Measurements from ENCODE around the gene DBN1.
A peak's percentile ranks its signal among the peaks of the same experiment; 100 is the strongest.

Gene DBN1

GRCh38 chr5:177470759-177471536 is 2.5 kb downstream of the DBN1 start:
- peaks cover 11 to 69% (median 63%) of the 10 kb centered on the region in 11 experiments; a peak in 21 of 22 replicates for H4K20me1 ChIP-seq
- H3K27me3 ChIP-seq = no peaks in the 10 kb centered on the region

GRCh38 chr5:177469750-177470525 is 3.5 kb downstream of the DBN1 start:
- peaks cover 27 to 74% (median 69%) of the 10 kb centered on the region in 11 experiments for H3K36me3 ChIP-seq
- peak overlapping the region in 9 of 11 experiments; percentile 28 to 99 (median 97); a peak in 17 of 22 replicates for H3K27ac ChIP-seq
- H4K20me1 ChIP-seq = peaks cover 11 to 77% (median 65%) of the 10 kb centered on the region in 11 experiments; a peak in 21 of 22 replicates
- H3K4me3 ChIP-seq = peak overlapping the region in 5 of 10 experiments; percentile 20 to 91 (median 78); a peak in 4 of 20 replicates
- peaks cover 5 to 28% (median 21%) of the 10 kb centered on the region in 11 experiments; a peak in 18 of 22 replicates for H3K9me3 ChIP-seq (replicated peaks in 1 of 11)
- peaks cover 44 to 50% (median 47%) of the 10 kb centered on the region in 10 experiments for H3K4me1 ChIP-seq
- H3K9ac ChIP-seq = peak overlapping the region in 9 of 11 experiments; percentile 2 to 100 (median 97); a peak in 16 of 22 replicates
- no peak for TF ChIP-seq Cebpa-rat (IDR thresholded peaks at IDR 0.05)
- H3K27me3 ChIP-seq = no peaks in the 10 kb centered on the region
- peak overlapping the region; percentile 94 to 100 (median 99) for H3K4me2 ChIP-seq

More at GRCh38 chr5:177470759-177471536, 2.5 kb downstream of the DBN1 start:
- H3K4me1 ChIP-seq = peaks cover 53 to 60% (median 57%) of the 10 kb centered on the region in 10 experiments
- H3K9me3 ChIP-seq (replicated peaks in 1 of 11) = peaks cover 0 to 18% (median 11%) of the 10 kb centered on the region in 11 experiments; a peak in 16 of 22 replicates
- TF ChIP-seq Cebpa-rat (IDR thresholded peaks at IDR 0.05) = no peak
- H3K9ac ChIP-seq = peak overlapping the region in 9 of 11 experiments; percentile 84 to 100 (median 97); a peak in 16 of 22 replicates
- peak overlapping the region in 8 of 10 experiments; percentile 75 to 92 (median 78); a peak in 15 of 20 replicates for H3K4me3 ChIP-seq
- H3K36me3 ChIP-seq = peaks cover 17 to 64% (median 59%) of the 10 kb centered on the region in 11 experiments
- H3K27ac ChIP-seq = peak overlapping the region in 8 of 11 experiments; percentile 63 to 99 (median 98); a peak in 16 of 22 replicates
- H3K4me2 ChIP-seq = peak overlapping the region; percentile 94 to 100 (median 99)

GRCh38 chr5:177468685-177469628 is 4.5 kb downstream of the DBN1 start:
- Histone ChIP-seq H3K4me3 (no peak overlapping the region), H3K9me3 (replicated peaks in 1 of 11) (peaks cover 5 to 28% (median 21%) of the 10 kb centered on the region in 11 experiments; a peak in 18 of 22 replicates), H3K4me2 (peak overlapping the region in 10 of 11 experiments; percentile 97 to 100 (median 99); a peak in 18 of 22 replicates), H3K9ac (peak overlapping the region in 8 of 11 experiments; percentile 54 to 100 (median 98); a peak in 12 of 22 replicates), H3K4me1 (peaks cover 34 to 40% (median 37%) of the 10 kb centered on the region in 10 experiments), H3K27me3 (no peaks in the 10 kb centered on the region), H3K27ac (peak overlapping the region in 9 of 11 experiments; percentile 28 to 99 (median 97); a peak in 13 of 22 replicates), H4K20me1 (peaks cover 11 to 78% (median 65%) of the 10 kb centered on the region in 11 experiments; a peak in 21 of 22 replicates), H3K36me3 (peaks cover 27 to 83% (median 74%) of the 10 kb centered on the region in 11 experiments)
- no peak for TF ChIP-seq Cebpa-rat (IDR thresholded peaks at IDR 0.05)

GRCh38 chr5:177468329-177468684 is 5.1 kb downstream of the DBN1 start:
- Histone ChIP-seq H3K9ac (no peak overlapping the region), H4K20me1 (peaks cover 11 to 84% (median 69%) of the 10 kb centered on the region in 11 experiments; a peak in 21 of 22 replicates), H3K27me3 (no peaks in the 10 kb centered on the region), H3K4me3 (no peak overlapping the region), H3K36me3 (peaks cover 27 to 90% (median 80%) of the 10 kb centered on the region in 11 experiments), H3K27ac (no peak overlapping the region), H3K4me1 (peaks cover 34 to 44% (median 41%) of the 10 kb centered on the region in 10 experiments), H3K4me2 (no peak overlapping the region), H3K9me3 (replicated peaks in 1 of 11) (peaks cover 5 to 28% (median 21%) of the 10 kb centered on the region in 11 experiments; a peak in 18 of 22 replicates)
- no peak for TF ChIP-seq Cebpa-rat (IDR thresholded peaks at IDR 0.05)

GRCh38 chr5:177467436-177467835 is 6.0 kb downstream of the DBN1 start:
- no peak overlapping the region for H3K27ac ChIP-seq
- no peak overlapping the region for H3K4me3 ChIP-seq
- no peak for TF ChIP-seq Cebpa-rat (IDR thresholded peaks at IDR 0.05)
- no peak overlapping the region for H3K4me2 ChIP-seq
- H3K4me1 ChIP-seq = peaks cover 40 to 52% (median 49%) of the 10 kb centered on the region in 10 experiments
- H3K9ac ChIP-seq = no peak overlapping the region
- H3K27me3 ChIP-seq = no peaks in the 10 kb centered on the region
- H3K36me3 ChIP-seq = peaks cover 27 to 93% (median 81%) of the 10 kb centered on the region in 11 experiments
- peaks cover 11 to 89% (median 72%) of the 10 kb centered on the region in 11 experiments; a peak in 21 of 22 replicates for H4K20me1 ChIP-seq
- peaks cover 5 to 28% (median 21%) of the 10 kb centered on the region in 11 experiments; a peak in 18 of 22 replicates for H3K9me3 ChIP-seq (replicated peaks in 1 of 11)

- Histone ChIP-seq H4K20me1 (peaks cover 11 to 89% (median 69%) of the 10 kb centered on the region in 11 experiments; a peak in 21 of 22 replicates), H3K4me1 (peaks cover 40 to 52% (median 49%) of the 10 kb centered on the region in 10 experiments), H3K27me3 (no peaks in the 10 kb centered on the region), H3K36me3 (peaks cover 27 to 92% (median 80%) of the 10 kb centered on the region in 11 experiments), H3K4me3 (no peak overlapping the region), H3K9ac (no peak overlapping the region), H3K9me3 (replicated peaks in 1 of 11) (peaks cover 5 to 28% (median 21%) of the 10 kb centered on the region in 11 experiments; a peak in 18 of 22 replicates), H3K4me2 (no peak overlapping the region), H3K27ac (no peak overlapping the region)
- TF ChIP-seq Cebpa-rat (IDR thresholded peaks at IDR 0.05) = no peak
Measured at GRCh38 chr5:177466861-177467260, 6.6 kb downstream of the DBN1 start.

GRCh38 chr5:177465044-177465443 is 8.4 kb downstream of the DBN1 start:
- Histone ChIP-seq H3K4me1 (peaks cover 29 to 51% (median 40%) of the 10 kb centered on the region in 10 experiments), H3K27ac (no peak overlapping the region)

More at GRCh38 chr5:177465044-177465443, 8.4 kb downstream of the DBN1 start:
- peaks cover 5 to 28% (median 21%) of the 10 kb centered on the region in 11 experiments; a peak in 18 of 22 replicates for H3K9me3 ChIP-seq (replicated peaks in 1 of 11)
- peaks cover 9 to 87% (median 63%) of the 10 kb centered on the region in 11 experiments; a peak in 21 of 22 replicates for H4K20me1 ChIP-seq
- no peak overlapping the region for H3K9ac ChIP-seq
- H3K4me2 ChIP-seq = no peak overlapping the region
- no peak for TF ChIP-seq Cebpa-rat (IDR thresholded peaks at IDR 0.05)
- no peaks in the 10 kb centered on the region for H3K27me3 ChIP-seq
- H3K4me3 ChIP-seq = no peak overlapping the region
- peaks cover 30 to 88% (median 80%) of the 10 kb centered on the region in 11 experiments for H3K36me3 ChIP-seq
